Measurements from ENCODE around the gene DIP2B.

The DIP2B gene

DNA sequence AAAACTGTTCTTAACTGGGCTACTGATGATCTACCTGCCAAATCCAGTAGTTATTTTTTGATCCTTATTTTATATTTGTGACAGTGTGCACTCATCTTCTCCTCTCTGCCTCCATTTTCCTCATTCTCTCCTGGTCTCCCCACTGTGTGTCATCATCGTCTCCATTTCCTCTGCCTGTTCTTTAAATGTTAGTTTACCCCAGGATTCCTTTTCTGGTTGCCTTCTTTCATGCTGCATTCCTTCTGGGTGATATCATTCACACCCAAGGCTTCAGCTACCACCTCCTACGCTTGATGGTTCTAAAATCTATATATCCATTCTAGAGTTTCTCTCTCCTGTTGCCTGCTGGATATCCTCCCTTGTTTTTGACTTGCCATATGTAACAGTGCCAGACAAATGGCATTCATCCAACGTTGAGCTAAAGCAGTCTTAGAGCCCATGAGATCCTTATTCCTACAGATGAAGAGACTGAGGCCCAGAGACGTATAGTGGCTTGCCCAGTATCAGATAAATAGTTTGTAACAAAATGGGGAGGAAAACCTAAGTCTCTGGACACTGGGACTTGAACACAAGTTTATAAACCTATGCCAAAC is 109.5 kb downstream of the DIP2B start:
- no peak for DNase-seq

- no peak for DNase-seq
Measured at GRCh38 chr12:50615145-50615906, 110.5 kb downstream of the DIP2B start.

DNA sequence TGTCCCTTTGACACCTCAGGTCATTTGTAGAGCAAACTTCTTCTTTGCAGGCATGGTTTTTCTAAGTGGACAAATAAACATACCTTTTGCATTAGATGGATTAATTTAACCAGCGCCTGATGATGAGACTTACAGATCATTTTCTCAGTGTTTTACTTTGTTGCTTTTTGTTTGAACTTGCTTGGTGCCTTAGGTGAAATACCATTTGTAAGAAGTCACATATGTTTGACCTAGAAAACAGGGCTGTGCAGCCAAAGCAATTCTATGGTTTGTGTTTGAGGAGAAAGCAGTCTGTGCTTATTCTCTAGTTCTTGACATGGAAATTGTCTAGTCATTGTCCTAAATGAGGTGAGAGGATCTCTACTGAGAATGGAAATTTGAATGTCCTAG is 111.1 kb downstream of the DIP2B start:
- no peak for DNase-seq

GRCh38 chr12:50617657-50618056 is 112.9 kb downstream of the DIP2B start:
- no peak for DNase-seq

GRCh38 chr12:50618864-50619609 is 114.3 kb downstream of the DIP2B start:
- no peak for DNase-seq

DNA sequence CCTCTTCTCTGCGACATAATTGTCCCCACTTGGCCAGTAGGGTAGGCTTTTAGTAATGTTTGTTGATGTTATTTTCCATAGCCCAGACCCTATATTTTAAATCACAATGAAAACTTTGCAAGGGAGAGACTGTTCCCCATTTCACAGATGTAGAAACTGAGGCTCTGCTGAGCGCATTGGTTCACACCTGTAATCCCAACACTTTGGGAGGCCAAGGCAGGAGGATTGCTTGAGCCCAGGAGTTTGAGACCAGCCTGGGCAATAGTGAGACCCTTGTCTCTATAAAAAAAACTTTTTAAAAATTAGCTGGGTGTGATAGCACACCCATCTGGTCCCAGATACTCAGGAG is 114.8 kb downstream of the DIP2B start:
- no peak for DNase-seq

GRCh38 chr12:50620109-50620977 is 115.6 kb downstream of the DIP2B start:
- peak; percentile 70 for DNase-seq

GRCh38 chr12:50620978-50621360 is 116.2 kb downstream of the DIP2B start:
- DNase-seq, result no peak

GRCh38 chr12:50621399-50622300 is 116.9 kb downstream of the DIP2B start:
- DNase-seq, result no peak

DNA sequence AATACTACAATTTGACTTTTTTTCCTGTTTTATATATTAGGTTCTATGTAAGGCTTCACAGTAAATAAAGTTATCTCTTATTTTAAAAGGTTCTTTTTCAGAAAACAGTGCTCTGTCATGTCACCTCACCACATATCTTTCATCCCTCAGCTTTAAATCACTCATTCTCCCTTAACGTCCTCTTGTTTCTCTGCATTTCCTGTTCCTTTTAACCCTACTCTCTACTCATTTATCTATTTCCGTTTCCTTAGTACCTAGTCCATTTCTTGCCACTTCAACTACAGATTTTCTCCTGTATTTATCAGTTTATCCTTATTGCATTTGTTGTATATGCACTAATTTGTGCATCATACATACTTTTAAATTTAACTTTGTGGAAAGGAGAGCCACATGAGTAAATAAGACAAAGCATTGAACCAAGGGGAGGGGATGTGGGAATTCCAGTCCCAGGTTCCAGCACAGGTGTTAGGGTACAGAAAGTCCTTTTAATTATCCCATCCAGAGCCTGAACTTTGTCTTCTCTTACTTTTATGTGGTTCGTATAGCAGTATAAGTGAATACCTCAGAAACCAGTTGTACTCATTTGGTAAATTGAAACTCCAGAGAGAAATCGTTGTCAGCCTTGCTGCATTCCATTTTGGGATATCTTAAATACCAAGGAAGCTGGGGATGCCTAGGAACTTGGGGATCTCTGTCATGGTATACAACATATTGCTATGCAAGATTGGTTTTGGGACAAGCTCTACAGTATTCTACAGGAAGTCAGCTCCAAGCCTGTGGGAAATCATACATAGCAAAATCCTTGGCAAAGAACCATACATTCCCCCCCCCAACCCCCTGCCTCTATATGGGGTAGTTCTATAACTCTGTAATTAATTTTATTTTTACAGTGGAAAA is 120.5 kb downstream of the DIP2B start:
- DNase-seq, result peak; percentile 62

DNA sequence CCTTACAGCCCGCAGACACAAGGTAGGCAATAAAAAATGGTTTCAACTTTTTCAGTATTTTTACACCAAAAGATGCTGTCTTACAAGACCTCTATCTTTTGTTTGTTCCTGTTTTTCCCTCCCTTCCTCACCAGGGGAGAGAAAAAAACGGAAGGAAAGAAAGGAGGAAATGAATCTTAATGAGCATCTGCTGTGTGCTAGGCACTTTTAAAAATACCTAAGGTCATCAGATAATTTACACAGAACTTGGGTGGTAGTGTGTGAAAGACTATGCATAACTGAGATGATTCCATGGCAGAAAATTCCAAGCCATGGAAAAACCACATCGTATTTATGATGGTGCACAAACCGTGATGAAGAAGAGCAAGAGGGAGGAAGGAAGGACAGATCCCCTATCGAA is 121.2 kb downstream of the DIP2B start:
- DNase-seq, result no peak

GRCh38 chr12:50627491-50627890 is 122.7 kb downstream of the DIP2B start:
- no peak for DNase-seq

DNA sequence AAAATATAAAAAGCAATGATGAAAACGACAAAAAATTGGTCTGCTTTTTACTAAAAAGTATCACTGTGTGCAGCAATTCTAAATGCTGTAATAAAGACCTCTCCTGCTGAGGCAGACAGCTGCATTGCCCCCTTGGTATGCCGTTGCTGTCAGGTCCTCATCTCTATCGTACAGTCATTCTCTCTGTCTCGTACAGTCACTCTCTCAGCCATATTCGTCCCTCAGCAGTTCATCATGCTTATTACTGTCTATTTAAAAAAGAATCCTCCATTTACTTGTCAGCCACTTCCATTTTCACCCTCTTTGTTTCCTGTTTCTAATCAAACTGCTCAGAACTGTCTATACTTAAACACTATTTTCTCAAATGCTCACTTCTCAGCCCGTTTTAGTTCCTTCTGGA is 123.6 kb downstream of the DIP2B start:
- DNase-seq, result no peak

DNA sequence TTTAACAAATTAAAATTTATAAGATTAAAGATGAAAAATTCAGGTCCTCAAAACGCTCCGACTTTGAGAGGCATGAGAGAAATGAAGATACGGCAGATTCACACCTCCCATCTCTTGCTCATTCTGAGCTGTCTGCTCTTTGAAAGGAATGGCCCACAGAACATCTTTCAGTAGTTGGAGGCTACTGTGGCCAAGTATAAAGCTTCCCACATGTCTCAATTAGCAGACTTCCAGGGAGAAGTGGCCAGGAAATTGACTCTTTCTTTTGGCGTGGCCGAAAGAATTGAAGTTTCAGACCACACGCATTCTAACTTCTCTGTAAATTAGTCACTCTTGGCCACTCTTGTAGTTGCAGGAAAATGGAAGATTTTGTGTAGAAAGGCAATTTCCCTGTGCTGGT is 129.2 kb downstream of the DIP2B start:
- DNase-seq, result no peak

DNA sequence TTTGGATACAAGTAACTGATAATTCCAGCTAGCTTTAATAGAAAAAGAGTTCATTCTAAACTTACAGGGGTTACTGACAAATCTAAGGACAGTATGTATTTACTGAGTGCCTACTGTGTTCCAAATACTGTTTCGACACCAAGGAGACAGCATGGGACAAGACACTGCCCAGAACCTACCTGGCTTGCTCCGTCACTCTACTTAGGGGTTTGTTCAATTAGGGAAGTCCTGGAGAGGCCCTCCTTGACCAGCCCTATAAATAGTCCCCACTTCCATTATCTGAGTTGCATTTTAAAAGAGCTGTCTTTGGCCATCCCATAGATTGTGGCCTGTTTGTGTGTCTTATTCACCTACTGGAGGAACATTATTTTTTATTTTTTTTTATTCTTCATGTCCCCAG is 129.6 kb downstream of the DIP2B start:
- DNase-seq, result no peak

DNA sequence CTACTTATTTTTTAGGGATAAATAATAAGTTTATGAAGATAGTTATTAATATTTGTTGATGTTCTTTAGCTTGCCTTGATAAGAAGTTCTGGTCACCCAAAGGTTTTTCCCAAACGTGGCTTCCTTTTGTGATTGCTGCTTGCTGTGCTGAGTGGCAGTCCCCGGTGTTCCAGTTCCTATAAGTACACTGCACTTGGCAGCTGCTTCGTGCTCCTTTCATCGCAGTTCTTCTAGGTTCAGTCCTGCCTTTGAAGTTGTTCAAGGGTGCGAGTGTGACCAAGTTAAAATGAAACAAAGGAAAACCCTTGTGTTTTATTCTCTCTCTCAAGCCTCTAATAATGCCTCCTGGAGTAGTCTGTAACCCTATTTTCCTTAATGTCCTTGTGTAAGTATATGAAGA is 130.6 kb downstream of the DIP2B start:
- no peak for DNase-seq

- no peak for DNase-seq
Measured at GRCh38 chr12:50635857-50636256, 131.1 kb downstream of the DIP2B start.

DNA sequence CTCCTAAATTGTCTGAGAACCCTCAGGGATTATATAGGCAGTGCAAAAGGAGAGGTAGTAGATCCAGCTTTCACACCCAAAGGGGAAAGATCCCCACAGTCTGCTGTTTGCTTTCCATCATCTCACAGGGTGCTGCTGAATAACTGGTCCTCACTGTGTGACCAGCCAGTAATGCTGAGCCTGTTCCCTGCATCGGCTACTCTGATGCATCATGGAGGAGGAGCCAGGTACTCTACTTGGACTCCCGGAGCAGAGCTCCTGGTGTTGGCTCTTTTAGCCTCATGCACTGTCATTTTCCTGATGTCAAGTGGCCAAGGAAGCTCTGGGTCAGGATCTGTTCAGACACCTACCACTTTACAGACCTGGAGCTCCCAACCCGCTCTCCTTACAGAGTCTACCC is 131.7 kb downstream of the DIP2B start:
- DNase-seq, result no peak

GRCh38 chr12:50637870-50638481 is 133.2 kb downstream of the DIP2B start:
- DNase-seq, result peak; percentile 62

DNA sequence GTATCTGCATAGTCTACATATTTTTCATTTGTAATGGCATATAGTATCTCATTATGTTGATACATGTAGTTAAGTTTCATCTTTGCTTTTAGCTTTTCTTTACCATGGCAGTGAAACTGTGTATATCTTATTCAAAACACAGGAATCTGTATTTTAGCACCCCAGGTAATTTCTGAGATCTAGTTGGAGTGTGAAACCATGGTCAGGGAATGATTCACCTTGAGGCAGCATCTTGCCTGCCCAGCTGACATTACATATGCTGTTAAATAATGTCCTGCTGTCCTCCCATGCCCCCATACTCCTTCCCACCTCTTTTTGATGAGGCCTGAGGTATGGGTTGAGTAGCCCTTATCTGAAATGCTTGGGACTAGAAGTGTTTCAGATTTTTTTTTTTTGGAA is 133.7 kb downstream of the DIP2B start:
- no peak for DNase-seq

GRCh38 chr12:50639721-50640120 is 134.9 kb downstream of the DIP2B start:
- peak; percentile 42 for DNase-seq

All from activated CD4-positive, alpha-beta T cell treated with anti-CD3 and anti-CD28 coated beads, Interleukin-10, Interleukin-2, amounts not matched to agents 100 ng/mL and 50 ng/mL, durations not matched to agents 16 hours and 8 hours (primary cell).